Stimulated activated CD8-positive, alpha-beta memory T cell treated with anti-CD3 and anti-CD28 coated beads, Interleukin-15, amount 100 ng/mL, for 4 hours (primary cell): ENCODE measurements around the gene ELP4.

Experiments
- DNase-seq, 2 donors: peaks; one replicate each; pipeline ENCODE4 v3.0.0-alpha.2; 2020; ENCODE audit warnings: low read depth in 2 of 2

ELP4 gene

DNA sequence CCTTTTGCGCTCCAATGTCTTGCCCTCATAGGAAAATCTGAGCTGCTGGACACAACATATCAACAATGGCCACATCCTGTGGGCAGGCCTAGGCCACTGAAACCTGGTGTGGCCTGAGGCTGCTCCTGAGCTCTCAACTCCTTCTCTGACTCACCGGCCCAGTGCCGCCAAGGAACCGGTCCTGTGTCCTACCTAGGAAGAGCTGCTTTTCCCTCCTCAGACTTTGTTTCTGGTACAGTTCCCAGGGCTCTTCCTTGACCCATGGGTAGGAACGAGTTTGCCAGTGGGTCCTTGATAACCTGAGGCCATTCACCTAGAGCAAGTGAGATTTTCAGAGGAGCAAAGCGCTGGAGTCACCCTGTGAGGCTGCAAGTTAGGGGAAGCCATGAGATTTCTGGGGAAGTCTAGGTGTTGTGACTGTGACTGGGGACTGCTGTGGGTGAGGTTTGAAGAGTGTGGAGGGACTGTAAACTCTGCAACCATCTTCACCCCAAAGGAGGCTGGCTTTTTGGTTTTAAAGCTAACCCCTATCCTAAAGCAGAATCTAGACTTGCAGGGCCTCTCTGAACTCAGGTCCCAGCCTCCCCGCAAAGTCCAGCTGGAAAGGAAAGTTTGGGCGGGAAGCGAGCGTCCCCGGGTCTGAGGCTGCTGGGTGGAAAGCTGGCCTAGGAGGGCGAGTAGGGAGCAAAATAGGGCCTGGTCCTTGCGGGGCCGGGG lies 313.5 kb downstream of the ELP4 start:
- no peak for DNase-seq

DNA sequence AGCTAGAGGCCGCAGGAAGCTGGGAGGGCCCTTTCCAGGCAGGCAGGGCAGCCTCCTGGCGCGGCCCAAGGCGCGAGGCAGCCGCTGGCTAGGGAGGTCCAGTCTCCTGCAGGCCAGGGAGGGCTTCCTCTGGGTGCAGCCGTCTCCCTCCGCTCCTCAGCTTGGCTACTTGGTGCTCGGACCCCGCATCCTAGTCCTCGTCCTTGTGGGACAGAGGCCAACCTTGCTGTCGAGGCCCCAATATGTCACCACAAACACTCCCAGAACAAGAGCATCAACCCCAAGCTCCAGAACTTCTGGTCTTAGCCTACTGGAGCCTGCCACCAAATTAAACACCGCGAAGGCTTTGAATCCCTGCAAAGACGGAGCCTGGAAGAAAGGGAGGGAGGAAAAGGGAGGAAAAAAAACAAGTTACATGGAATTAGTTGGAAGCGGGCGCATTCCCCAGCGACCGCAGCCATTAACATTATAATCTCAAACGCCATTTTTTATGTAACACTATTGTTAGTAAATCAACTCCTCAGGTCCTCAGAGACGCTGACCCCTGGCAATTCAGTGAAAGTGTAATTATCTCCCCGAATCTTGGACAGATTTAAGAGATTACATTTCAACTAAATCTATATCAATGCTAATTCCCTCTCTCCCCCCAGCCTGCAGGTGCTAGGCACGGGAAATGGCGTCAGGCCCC lies 314.2 kb downstream of the ELP4 start:
- no peak for DNase-seq

DNA sequence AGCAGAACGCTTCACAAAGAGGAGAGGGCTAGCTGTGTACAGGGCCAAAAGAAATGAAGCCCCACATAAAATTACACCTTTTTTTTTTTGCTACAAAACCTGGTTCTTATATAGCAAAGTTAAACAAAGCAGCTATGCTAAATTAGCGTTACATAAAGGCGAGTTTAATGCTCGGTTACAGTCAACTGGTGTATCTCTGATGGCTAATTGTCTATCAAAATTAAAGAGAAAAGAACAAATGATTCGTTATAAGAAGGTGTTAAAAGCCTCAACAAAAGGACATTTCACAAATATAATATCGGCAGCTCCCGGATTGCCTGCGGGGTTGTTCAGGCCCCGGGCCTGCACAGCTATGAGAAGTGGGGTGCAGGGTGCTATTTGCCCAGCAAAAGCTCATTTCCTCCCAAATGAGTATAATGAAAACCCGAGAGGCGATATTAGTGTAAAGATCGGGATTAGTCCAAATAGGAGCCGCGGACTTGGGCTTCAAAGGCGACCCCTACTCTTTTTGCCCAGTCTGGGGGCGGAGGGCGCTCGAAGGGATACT lies 314.8 kb downstream of the ELP4 start:
- no peak for DNase-seq

DNA sequence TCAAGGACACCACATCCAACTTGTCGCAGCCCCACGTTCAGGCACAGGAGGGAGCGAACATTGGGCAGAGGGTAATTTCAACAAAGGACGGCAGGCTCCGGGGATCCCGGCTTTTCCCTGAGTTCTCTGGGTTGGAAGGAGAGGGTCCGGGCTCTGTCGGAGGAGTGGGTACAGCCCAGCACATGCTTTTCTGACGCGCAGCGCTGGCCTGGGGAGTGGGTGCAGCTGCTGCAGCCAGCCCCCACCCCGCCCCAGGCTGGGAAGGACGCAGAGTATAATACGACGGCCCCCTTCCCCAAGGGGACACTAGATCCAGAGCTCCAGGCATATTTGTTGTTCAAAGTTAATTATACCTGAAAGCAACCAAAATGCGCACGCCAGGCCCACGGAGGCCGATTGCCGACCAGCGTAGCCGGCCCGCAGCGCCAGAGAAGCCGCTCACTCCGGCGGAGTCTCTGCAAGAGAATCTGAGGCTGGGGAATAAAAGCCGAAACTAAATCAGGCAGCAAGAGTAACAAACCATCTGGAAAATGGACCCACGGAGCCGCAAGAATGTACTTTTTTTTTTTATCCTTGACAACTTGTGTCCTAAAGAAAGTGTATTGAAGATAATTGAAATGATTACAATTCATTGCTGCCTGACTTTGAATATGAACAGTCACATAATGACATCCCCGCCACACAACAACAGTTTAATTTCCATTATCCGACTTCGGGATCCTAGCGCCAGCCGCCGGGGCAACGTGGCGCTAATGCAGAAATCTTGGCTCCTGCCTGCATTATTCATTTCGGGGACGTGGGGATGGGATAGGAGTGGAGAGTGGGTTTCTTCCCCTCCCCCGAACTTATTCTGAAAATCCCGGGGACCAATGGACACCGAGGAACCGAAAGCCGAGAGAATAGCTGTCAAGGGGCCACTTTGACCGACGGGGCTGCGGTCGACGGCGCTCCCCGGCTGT lies 315.6 kb downstream of the ELP4 start:
- no peak for DNase-seq

DNA sequence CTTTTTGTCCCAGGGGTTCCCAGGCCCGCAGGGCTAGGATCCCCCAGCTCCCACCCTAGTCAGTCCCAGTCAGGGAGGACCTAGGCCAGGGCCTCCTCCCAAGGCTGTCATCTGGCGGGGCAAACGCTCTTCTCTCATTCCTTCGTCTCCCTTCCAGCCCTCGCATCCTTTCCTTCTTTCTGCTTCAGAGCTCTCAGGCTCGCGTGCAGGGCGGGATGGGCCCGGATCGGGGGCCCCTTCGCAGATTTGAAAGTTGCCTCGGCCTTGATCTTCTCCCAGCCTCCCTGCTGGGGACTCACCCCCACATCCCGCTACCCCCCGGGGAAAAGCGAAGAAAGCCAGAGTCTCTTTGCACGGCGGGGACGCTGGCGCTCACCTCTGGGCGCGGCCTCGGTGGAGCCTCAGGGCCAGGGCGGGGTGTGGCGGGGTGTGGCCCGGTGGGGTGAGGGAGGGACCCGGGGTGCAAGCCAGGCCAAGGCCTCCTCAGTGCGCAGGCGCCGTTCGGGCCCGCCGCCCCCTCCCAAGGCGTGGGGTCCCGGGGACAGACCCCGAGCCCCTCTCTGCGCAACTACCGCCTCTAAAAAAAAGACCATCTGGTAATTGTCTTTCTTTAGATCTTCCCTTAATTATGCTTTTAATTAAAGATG lies 316.4 kb downstream of the ELP4 start:
- DNase-seq = no peak

DNA sequence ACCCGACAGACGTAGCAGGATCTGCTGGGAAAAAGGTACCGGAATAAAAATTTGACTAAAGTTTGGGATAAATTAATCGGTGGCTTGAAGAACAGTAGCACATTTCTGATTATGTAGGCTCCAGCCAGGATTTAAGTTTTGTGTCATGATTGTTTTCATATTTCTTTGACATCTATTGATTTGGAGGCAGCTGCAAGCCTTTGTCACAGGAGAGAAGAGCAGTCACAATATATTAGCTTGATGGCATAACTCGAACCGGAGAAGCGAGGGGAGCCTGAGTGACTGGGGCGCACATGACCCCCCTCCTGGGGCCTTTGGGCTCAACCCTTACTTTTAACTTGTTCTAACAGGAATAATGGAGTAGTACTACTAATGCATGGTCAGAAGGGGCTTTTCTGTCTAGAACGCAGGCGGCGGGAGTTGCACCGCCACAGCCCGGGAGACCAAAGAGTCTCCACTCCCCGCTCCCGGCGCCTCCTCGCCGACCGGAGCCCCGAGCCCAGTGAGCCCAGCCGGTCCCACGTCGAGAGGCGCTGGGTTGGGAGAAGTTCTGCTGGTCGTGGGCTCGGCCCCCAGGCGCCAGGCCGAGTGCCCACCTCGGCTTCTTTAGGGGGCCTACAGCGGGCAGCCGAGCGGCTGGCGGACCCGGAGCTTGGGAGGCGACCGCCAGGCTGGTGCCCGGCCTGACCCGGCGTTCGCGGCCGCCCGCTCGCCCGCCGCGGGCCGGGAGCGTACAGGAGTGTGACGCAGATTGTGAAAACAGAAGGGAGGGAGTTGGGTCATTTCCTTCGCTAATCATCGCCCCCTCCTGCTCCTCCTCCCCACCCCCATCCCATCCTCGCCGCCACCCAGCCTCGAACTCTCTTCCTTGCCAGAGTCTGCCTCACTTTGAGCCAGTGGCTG lies 317.2 kb downstream of the ELP4 start:
- DNase-seq = no peak

DNA sequence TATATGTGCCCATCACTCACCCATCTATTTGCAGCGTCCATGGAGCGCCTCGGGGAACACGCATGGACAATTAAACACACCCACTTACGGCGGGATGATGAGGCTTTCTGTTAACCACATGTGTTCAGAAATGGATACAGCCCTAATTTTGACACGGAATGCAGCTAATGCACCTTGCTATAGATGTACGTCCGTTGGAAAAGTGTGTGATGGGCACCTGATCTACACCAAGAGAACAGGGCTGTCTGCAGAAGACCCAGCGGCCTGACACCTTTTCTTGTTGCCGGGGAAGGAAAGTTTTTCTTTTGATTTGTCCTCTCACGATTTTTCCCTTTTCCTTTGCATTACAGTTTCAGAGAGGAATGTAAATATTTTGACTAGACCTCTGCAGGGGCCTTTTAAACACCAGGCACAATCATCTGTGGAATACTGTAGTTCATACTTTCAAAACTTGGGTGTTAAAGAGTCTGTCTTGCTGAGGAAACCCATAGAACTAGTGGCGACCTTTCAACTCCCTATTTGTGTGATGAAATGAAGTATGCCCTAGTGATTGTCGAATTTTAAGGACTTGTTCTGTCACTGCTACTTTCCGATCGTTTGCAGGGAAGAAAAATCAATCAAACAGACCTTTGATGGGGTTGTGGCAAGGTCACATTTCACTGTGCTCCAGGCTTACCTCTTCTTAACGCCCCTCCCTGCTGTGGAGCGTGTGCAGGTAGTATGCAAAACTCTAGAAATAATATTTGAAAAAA lies 318.1 kb downstream of the ELP4 start:
- DNase-seq = no peak

DNA sequence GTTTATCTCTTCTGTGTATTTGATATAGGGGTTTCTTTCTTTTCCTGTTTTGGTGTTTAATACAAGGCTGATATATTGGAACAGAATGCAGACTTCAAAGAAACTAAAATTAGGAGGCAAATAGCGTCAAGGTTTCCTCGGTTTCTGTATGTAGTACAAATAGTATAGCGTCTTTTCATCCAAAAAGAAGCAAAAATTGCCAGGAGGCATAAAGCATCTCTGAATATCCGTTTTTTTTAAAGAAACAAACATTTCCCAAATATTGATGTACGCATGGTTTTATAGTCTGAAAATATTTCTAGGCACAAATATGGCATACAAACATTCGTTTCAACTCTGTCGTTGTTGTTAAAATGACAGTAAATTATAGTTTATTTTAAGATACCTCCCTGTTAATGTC lies 318.6 kb downstream of the ELP4 start:
- no peak for DNase-seq

DNA sequence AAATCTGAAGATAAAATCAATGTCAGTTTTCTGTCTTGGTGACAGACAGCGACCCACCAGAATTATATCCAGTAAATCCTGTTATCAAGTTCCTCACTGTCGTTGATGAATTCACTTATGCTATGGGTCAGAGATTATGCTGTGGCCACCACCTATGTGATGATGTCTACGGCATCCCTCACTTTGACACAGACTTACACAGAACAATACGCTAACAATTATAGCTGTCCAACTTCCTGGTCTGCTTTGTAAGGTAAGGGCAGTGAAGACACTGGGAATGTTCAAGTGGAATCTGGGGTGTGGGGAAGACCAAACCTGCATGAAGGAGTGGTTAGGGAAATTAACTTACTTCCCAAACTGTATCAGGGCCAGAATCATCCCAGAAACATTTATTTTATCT lies 320.8 kb downstream of the ELP4 start:
- DNase-seq = no peak

DNA sequence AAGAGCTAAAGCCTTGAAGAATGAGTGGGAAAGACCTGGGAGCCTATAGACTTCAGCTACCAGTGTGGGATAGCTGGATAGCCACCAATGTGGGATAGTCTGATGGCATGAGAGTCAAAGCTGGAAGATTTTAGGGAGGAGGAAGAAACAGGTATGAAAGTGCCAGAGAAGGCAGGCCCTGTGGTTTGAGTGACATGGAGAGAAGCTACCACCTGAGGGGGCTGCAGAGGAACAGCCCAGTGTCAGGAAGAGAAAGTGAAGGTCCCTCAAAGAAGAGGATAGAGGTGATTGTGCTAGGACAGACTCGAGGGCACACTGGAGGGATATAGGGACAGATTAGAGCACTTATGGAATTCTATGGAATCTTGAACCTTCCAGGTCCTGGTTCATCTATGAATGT lies 324.7 kb downstream of the ELP4 start:
- no peak for DNase-seq
